H1 (cell line): ENCODE measurements around the gene PRR12. TPM values are rescaled to one million over a fixed set of nuclear protein-coding genes. Genes with fewer than 3 reads are reported as not detected.

Experiments
- CTCF ChIA-PET: fragments of 300-600 bp; sonication (Branson Sonifier 250); formaldehyde crosslinking; loops from one replicate; lab custom pipeline; 2021; ENCODE audit not compliant: partially characterized antibody; lab: Charles Lee
- POLR2A ChIA-PET: fragments of 300-600 bp; sonication (Branson Sonifier 250); formaldehyde crosslinking; loops from one replicate; lab custom pipeline; 2021; ENCODE audit warnings: inconsistent platforms; ENCODE audit not compliant: partially characterized antibody; lab: Charles Lee
- DNase-seq, 2 experiments: peaks; one replicate each; pipeline versions ENCODE4 v3.0.0 to v3.0.0-alpha.2; 2010 to 2022; ENCODE audit warnings: low spot score in 2 of 2, low read depth in 1 of 2, mixed read lengths in 1 of 2
- FAIRE-seq: peaks from 2 replicates; lab custom pipeline; 2011; peaks lifted over from hg19 to GRCh38; lab: Jason Lieb, UNC
- H2AFZ ChIP-seq: 2 replicates; pipeline ENCODE4 v1.8.1; 2012; ENCODE audit warnings: low read length, inconsistent platforms
- H2AK5ac ChIP-seq: 2 replicates; pipeline ENCODE4 v1.6.1; 2013; ENCODE audit warnings: low read depth, low read length
- H2BK120ac ChIP-seq: replicated peaks from 2 replicates; pipeline ENCODE3; 2013; ENCODE audit warnings: low read depth, low read length, inconsistent platforms
- H2BK12ac ChIP-seq: 2 replicates; pipeline ENCODE4 v1.6.1; 2013; ENCODE audit warnings: low read depth, low read length
- H2BK15ac ChIP-seq: 2 replicates; pipeline ENCODE4 v1.6.1; 2013; ENCODE audit warnings: low read length
- H2BK20ac ChIP-seq: 2 replicates; pipeline ENCODE4 v1.6.1; 2013; ENCODE audit warnings: low read length
- H2BK5ac ChIP-seq: 2 replicates; pipeline ENCODE4 v1.6.1; 2013; ENCODE audit warnings: low read depth, low read length
- H3K14ac ChIP-seq: 2 replicates; pipeline ENCODE4 v1.6.1; 2013; ENCODE audit warnings: inconsistent platforms; ENCODE audit not compliant: insufficient read length
- H3K18ac ChIP-seq: 2 replicates; pipeline ENCODE4 v1.6.1; 2013; ENCODE audit warnings: low read length; ENCODE audit errors: extremely low read depth
- H3K23ac ChIP-seq: 2 replicates; pipeline ENCODE4 v1.6.1; 2013; ENCODE audit warnings: inconsistent platforms; ENCODE audit not compliant: insufficient read length
- H3K23me2 ChIP-seq: 2 replicates; pipeline ENCODE4 v1.6.1; 2013; ENCODE audit warnings: low read depth, low read length
- H3K27ac ChIP-seq: 2 replicates; pipeline ENCODE4 v1.6.1; 2011; ENCODE audit warnings: low read depth, low read length, inconsistent platforms
- H3K27me3 ChIP-seq, 4 experiments: replicated peaks in 1 of 4; 1 replicate in 1 of 4; 2 replicates in 3 of 4; pipeline versions ENCODE4 v1.6.1 to v1.8.1; 2011 to 2013; ENCODE audit warnings: low read length in 3 of 4, mild to moderate bottlenecking in 3 of 4, inconsistent platforms in 2 of 4, mixed read lengths in 2 of 4, moderate library complexity in 1 of 4; ENCODE audit not compliant: control insufficient read depth in 3 of 4, insufficient read depth in 3 of 4; ENCODE audit errors: extremely low read depth in 1 of 4
- H3K36me3 ChIP-seq, 4 experiments: 2 replicates each; pipeline versions ENCODE4 v1.6.1 to v1.8.1; 2011 to 2013; ENCODE audit warnings: mild to moderate bottlenecking in 4 of 4, low read length in 3 of 4, moderate library complexity in 2 of 4, control low read depth in 1 of 4, inconsistent platforms in 1 of 4; ENCODE audit not compliant: insufficient read depth in 4 of 4, control insufficient read depth in 2 of 4
- H3K4ac ChIP-seq: replicated peaks from 2 replicates; pipeline ENCODE3; 2013; ENCODE audit warnings: low read length, low read depth, mixed read lengths, inconsistent platforms; ENCODE audit not compliant: insufficient read length
- H3K4me1 ChIP-seq, 4 experiments: replicated peaks in 1 of 4; 1 replicate in 1 of 4; 2 replicates in 3 of 4; pipeline versions ENCODE4 v1.6.1 to v1.8.1; 2011 to 2013; ENCODE audit warnings: low read length in 3 of 4, inconsistent platforms in 2 of 4, mixed read lengths in 1 of 4; ENCODE audit not compliant: insufficient read depth in 4 of 4, control insufficient read depth in 3 of 4
- H3K4me2 ChIP-seq, 2 experiments: 2 replicates each; pipeline versions ENCODE4 v1.6.1 to v1.8.1; 2011 to 2013; ENCODE audit warnings: low read depth in 2 of 2, low read length in 2 of 2, control low read depth in 1 of 2, inconsistent platforms in 1 of 2, mild to moderate bottlenecking in 1 of 2; ENCODE audit not compliant: insufficient read depth in 1 of 2
- H3K4me3 ChIP-seq, 4 experiments: fragments of 200-600, 300-600 bp in 1 of 4; sonication (generic), shearing (Covaris generic), sonication (Bioruptor Twin) in 1 of 4; 2 replicates each; pipeline versions ENCODE4 v1.5.1 to v1.8.1; 2011 to 2016; ENCODE audit warnings: low read length in 4 of 4, low read depth in 3 of 4, control low read depth in 2 of 4, inconsistent platforms in 2 of 4, mild to moderate bottlenecking in 2 of 4, mixed read lengths in 1 of 4, moderate library complexity in 1 of 4; ENCODE audit not compliant: insufficient read depth in 2 of 4; ENCODE audit errors: extremely low read depth in 1 of 4
- H3K56ac ChIP-seq: replicated peaks from 2 replicates; pipeline ENCODE3; 2013; ENCODE audit warnings: low read depth, mild to moderate bottlenecking, mixed read lengths, low read length, inconsistent platforms; ENCODE audit not compliant: insufficient read length
- H3K79me1 ChIP-seq: 2 replicates; pipeline ENCODE4 v1.6.1; 2013; ENCODE audit warnings: low read depth, low read length, control low read depth
- H3K79me2 ChIP-seq, 2 experiments: 2 replicates each; pipeline versions ENCODE4 v1.6.1 to v1.8.1; 2012 to 2013; ENCODE audit warnings: low read length in 2 of 2, mild to moderate bottlenecking in 2 of 2, inconsistent platforms in 1 of 2; ENCODE audit not compliant: insufficient read depth in 2 of 2, control insufficient read depth in 1 of 2
- H3K9ac ChIP-seq, 4 experiments: replicated peaks in 1 of 4; 1 replicate in 1 of 4; 2 replicates in 3 of 4; pipeline versions ENCODE4 v1.6.1 to v1.8.1; 2011 to 2013; ENCODE audit warnings: low read depth in 3 of 4, low read length in 3 of 4, control low read depth in 2 of 4, mild to moderate bottlenecking in 2 of 4, moderate library complexity in 2 of 4, inconsistent platforms in 1 of 4; ENCODE audit errors: extremely low read depth in 1 of 4
- H3K9me3 ChIP-seq, 2 experiments: 2 replicates each; pipeline versions ENCODE4 v1.6.1 to v1.8.1; 2012 to 2013; ENCODE audit warnings: mild to moderate bottlenecking in 2 of 2, moderate library complexity in 2 of 2, control low read depth in 1 of 2, inconsistent platforms in 1 of 2, low read depth in 1 of 2, low read length in 1 of 2, mixed read lengths in 1 of 2; ENCODE audit not compliant: insufficient read depth in 2 of 2
- H4K20me1 ChIP-seq, 2 experiments: replicated peaks in 1 of 2; 2 replicates each; pipeline versions ENCODE3 to v1.8.1; 2011 to 2013; ENCODE audit warnings: inconsistent platforms in 2 of 2, low read length in 2 of 2, mild to moderate bottlenecking in 1 of 2; ENCODE audit not compliant: insufficient read depth in 2 of 2, control insufficient read depth in 1 of 2
- H4K5ac ChIP-seq: 2 replicates; pipeline ENCODE4 v1.6.1; 2013; ENCODE audit warnings: low read length, low read depth, mixed read lengths, inconsistent platforms; ENCODE audit not compliant: insufficient read length
- H4K8ac ChIP-seq: 2 replicates; pipeline ENCODE4 v1.8.0; 2013; ENCODE audit warnings: mild to moderate bottlenecking, moderate library complexity, low read length, inconsistent platforms; ENCODE audit not compliant: insufficient read depth; ENCODE audit errors: extremely low read depth
- H4K91ac ChIP-seq: replicated peaks from 2 replicates; pipeline ENCODE3; 2013; ENCODE audit warnings: low read length, mixed read lengths, inconsistent platforms; ENCODE audit not compliant: insufficient read length
- CEBPB ChIP-seq: IDR thresholded peaks from 2 replicates; pipeline ENCODE4 v1.6.1; 2012; ENCODE audit warnings: low read depth, low read length
- CTBP2 ChIP-seq: IDR thresholded peaks from 2 replicates; pipeline ENCODE4 v1.7.0; 2011; ENCODE audit warnings: borderline replicate concordance, mild to moderate bottlenecking, moderate library complexity, mixed read lengths, low read length; ENCODE audit not compliant: insufficient read depth, insufficient read length
- EP300 ChIP-seq, 2 experiments: IDR thresholded peaks; 1 replicate in 1 of 2; 2 replicates in 1 of 2; pipeline ENCODE4 v1.6.1; 2011 to 2012; ENCODE audit warnings: low read depth in 2 of 2, low read length in 2 of 2, mild to moderate bottlenecking in 2 of 2, borderline replicate concordance in 1 of 2, inconsistent platforms in 1 of 2, moderate library complexity in 1 of 2
- KDM4A ChIP-seq: IDR thresholded peaks from one replicate; pipeline ENCODE4 v1.7.1; 2012; ENCODE audit warnings: low read depth, mild to moderate bottlenecking, moderate library complexity, low read length, inconsistent platforms; ENCODE audit not compliant: severe bottlenecking
- POU5F1 ChIP-seq: IDR thresholded peaks from 2 replicates; pipeline ENCODE4 v1.6.1; 2011; ENCODE audit warnings: low read depth, mild to moderate bottlenecking, low read length, moderate library complexity
- TAF7 ChIP-seq: optimal IDR thresholded peaks from 2 replicates; pipeline ENCODE3; 2011; ENCODE audit warnings: low read depth, mild to moderate bottlenecking, inconsistent platforms, low read length, moderate library complexity, borderline replicate concordance
- WGBS, 2 experiments: shearing (Covaris generic) in 1 of 2; methylation state at CpG; one replicate each; pipeline versions ENCODE4 v1.1.6 to v1.1.7; 2013 to 2015; ENCODE audit warnings: low lambda C conversion rate in 2 of 2, mixed read lengths in 2 of 2, inconsistent platforms in 1 of 2, low coverage in 1 of 2, missing lambda C conversion rate in 1 of 2; ENCODE audit not compliant: insufficient replicate concordance in 2 of 2, insufficient coverage in 1 of 2, insufficient read length in 1 of 2; ENCODE audit errors: extremely low coverage in 1 of 2, missing lambda C conversion rate in 1 of 2; 5-methylcytosine and 5-hydroxymethylcytosine counted together
- polyA plus RNA-seq, 7 experiments: library from polyadenylated mRNA; depleted of rRNA in 3 of 7; stranded (reverse) in 5 of 7; unstranded in 2 of 7; fragments of >200 nt in 5 of 7; fragments of 200-250 nt in 2 of 7; gene quantifications; 1 replicate in 5 of 7; 2 replicates in 1 of 7; 4 replicates in 1 of 7; pipeline versions ENCODE4 v1.2.1 to v1.2.3, GENCODE V29; 2011 to 2013; ENCODE audit warnings: missing spikeins in 2 of 7, mixed read lengths in 2 of 7
- total RNA-seq: library from RNA; stranded (reverse); fragmentation: NEBNext Ultra II Directional; extraction: Animal tissue kit (Norgen Biotek cat#: 25700); gene quantifications from 2 replicates; pipeline ENCODE4 v1.2.1, GENCODE V29; 2021

The PRR12 gene
- total and polyA plus RNA-seq, 2 of the 8 experiments (the other 6 are each of a cell fraction or from before 2014, with no cell fraction given): 2.5 to 59.4 TPM

- Histone ChIP-seq H3K4me1 (peaks cover 0 to 9% (median 5%) of the 10 kb centered on the region in 4 experiments; a peak in 5 of 7 replicates), H3K18ac (no peak overlapping the region), H3K79me1 (no peaks in the 10 kb centered on the region; the same call in 1 of the 2 replicates), H3K27me3 (no peaks in the 10 kb centered on the region; a peak in 2 of 7 replicates), H2BK20ac (no peak overlapping the region), H2BK15ac (no peak overlapping the region), H3K36me3 (peaks cover 0 to 9% (median 4%) of the 10 kb centered on the region in 4 experiments; a peak in 4 of 8 replicates), H3K23ac (no peak overlapping the region), H3K4ac (no peak overlapping the region), H2AFZ (no peak overlapping the region), H3K4me2 (no peak overlapping the region), H4K20me1 (peaks cover 0 to 4% of the 10 kb centered on the region in 2 experiments), H3K9ac (no peak overlapping the region), H4K5ac (no peak overlapping the region), H2AK5ac (no peak overlapping the region), H3K14ac (no peak overlapping the region), H3K79me2 (no peaks in the 10 kb centered on the region), H4K8ac (no peak overlapping the region), H3K9me3 (no peaks in the 10 kb centered on the region), H3K56ac (no peak overlapping the region), H2BK120ac (no peak overlapping the region), H2BK12ac (no peak overlapping the region), H3K23me2 (peaks cover 4% of the 10 kb centered on the region), H4K91ac (no peak overlapping the region), H3K27ac (no peak overlapping the region), H3K4me3 (no peak overlapping the region), H2BK5ac (no peak overlapping the region)
- no peak for DNase-seq
- no peak for TF ChIP-seq TAF7
- no peak for TF ChIP-seq CEBPB
- no peak for TF ChIP-seq KDM4A
- no peak for TF ChIP-seq POU5F1
- TF ChIP-seq EP300 (IDR thresholded peaks at IDR 0.05; ENCODE audit: borderline replicate concordance in 1 of 2, low read depth in 2 of 2, low read length in 2 of 2): no peak
- TF ChIP-seq CTBP2: no peak
- 93% methylated on average over 7 of the region's 7 CpGs; no CpG with 5 or more reads in 1 of the 2 experiments for WGBS, 2 experiments
- ChIA-PET POLR2A (interaction anchor here (0.6 to 4.1 kb wide), 11 partner anchors 10 to 126 kb away, joined by 3 to 17 read pairs (median 4); partner anchors contain the start of gene PIH1D1), CTCF (interaction anchor here (0.6 to 18.1 kb wide), 9 partner anchors 17 to 151 kb away, joined by 3 to 240 read pairs (median 3); no protein-coding TSS in a partner anchor)
- no peak for FAIRE-seq
Measured at GRCh38 chr19:49551531-49551930, 39.5 kb upstream of the PRR12 start.
